H1 (cell line): Measurements from ENCODE around the gene ACLY. TPM values are rescaled to one million over a fixed set of nuclear protein-coding genes. Genes with fewer than 3 reads are reported as not detected.

ENCODE experiments used
- CTCF ChIA-PET: fragments of 300-600 bp; sonication (Branson Sonifier 250); formaldehyde crosslinking; loops from one replicate; lab custom pipeline; 2021; ENCODE audit not compliant: partially characterized antibody; lab: Charles Lee
- POLR2A ChIA-PET: fragments of 300-600 bp; sonication (Branson Sonifier 250); formaldehyde crosslinking; loops from one replicate; lab custom pipeline; 2021; ENCODE audit warnings: inconsistent platforms; ENCODE audit not compliant: partially characterized antibody; lab: Charles Lee
- DNase-seq, 2 experiments: peaks; one replicate each; pipeline versions ENCODE4 v3.0.0 to v3.0.0-alpha.2; 2010 to 2022; ENCODE audit warnings: low spot score in 2 of 2, low read depth in 1 of 2, mixed read lengths in 1 of 2
- FAIRE-seq: peaks from 2 replicates; lab custom pipeline; 2011; peaks lifted over from hg19 to GRCh38; lab: Jason Lieb, UNC
- H2AFZ ChIP-seq: 2 replicates; pipeline ENCODE4 v1.8.1; 2012; ENCODE audit warnings: low read length, inconsistent platforms
- H2AK5ac ChIP-seq: 2 replicates; pipeline ENCODE4 v1.6.1; 2013; ENCODE audit warnings: low read depth, low read length
- H2BK120ac ChIP-seq: replicated peaks from 2 replicates; pipeline ENCODE3; 2013; ENCODE audit warnings: low read depth, low read length, inconsistent platforms
- H2BK12ac ChIP-seq: 2 replicates; pipeline ENCODE4 v1.6.1; 2013; ENCODE audit warnings: low read depth, low read length
- H2BK15ac ChIP-seq: 2 replicates; pipeline ENCODE4 v1.6.1; 2013; ENCODE audit warnings: low read length
- H2BK20ac ChIP-seq: 2 replicates; pipeline ENCODE4 v1.6.1; 2013; ENCODE audit warnings: low read length
- H2BK5ac ChIP-seq: 2 replicates; pipeline ENCODE4 v1.6.1; 2013; ENCODE audit warnings: low read depth, low read length
- H3K14ac ChIP-seq: 2 replicates; pipeline ENCODE4 v1.6.1; 2013; ENCODE audit warnings: inconsistent platforms; ENCODE audit not compliant: insufficient read length
- H3K18ac ChIP-seq: 2 replicates; pipeline ENCODE4 v1.6.1; 2013; ENCODE audit warnings: low read length; ENCODE audit errors: extremely low read depth
- H3K23ac ChIP-seq: 2 replicates; pipeline ENCODE4 v1.6.1; 2013; ENCODE audit warnings: inconsistent platforms; ENCODE audit not compliant: insufficient read length
- H3K23me2 ChIP-seq: 2 replicates; pipeline ENCODE4 v1.6.1; 2013; ENCODE audit warnings: low read depth, low read length
- H3K27ac ChIP-seq: 2 replicates; pipeline ENCODE4 v1.6.1; 2011; ENCODE audit warnings: low read depth, low read length, inconsistent platforms
- H3K27me3 ChIP-seq, 4 experiments: replicated peaks in 1 of 4; 1 replicate in 1 of 4; 2 replicates in 3 of 4; pipeline versions ENCODE4 v1.6.1 to v1.8.1; 2011 to 2013; ENCODE audit warnings: low read length in 3 of 4, mild to moderate bottlenecking in 3 of 4, inconsistent platforms in 2 of 4, mixed read lengths in 2 of 4, moderate library complexity in 1 of 4; ENCODE audit not compliant: control insufficient read depth in 3 of 4, insufficient read depth in 3 of 4; ENCODE audit errors: extremely low read depth in 1 of 4
- H3K36me3 ChIP-seq, 4 experiments: 2 replicates each; pipeline versions ENCODE4 v1.6.1 to v1.8.1; 2011 to 2013; ENCODE audit warnings: mild to moderate bottlenecking in 4 of 4, low read length in 3 of 4, moderate library complexity in 2 of 4, control low read depth in 1 of 4, inconsistent platforms in 1 of 4; ENCODE audit not compliant: insufficient read depth in 4 of 4, control insufficient read depth in 2 of 4
- H3K4ac ChIP-seq: replicated peaks from 2 replicates; pipeline ENCODE3; 2013; ENCODE audit warnings: low read length, low read depth, mixed read lengths, inconsistent platforms; ENCODE audit not compliant: insufficient read length
- H3K4me1 ChIP-seq, 4 experiments: replicated peaks in 1 of 4; 1 replicate in 1 of 4; 2 replicates in 3 of 4; pipeline versions ENCODE4 v1.6.1 to v1.8.1; 2011 to 2013; ENCODE audit warnings: low read length in 3 of 4, inconsistent platforms in 2 of 4, mixed read lengths in 1 of 4; ENCODE audit not compliant: insufficient read depth in 4 of 4, control insufficient read depth in 3 of 4
- H3K4me2 ChIP-seq, 2 experiments: 2 replicates each; pipeline versions ENCODE4 v1.6.1 to v1.8.1; 2011 to 2013; ENCODE audit warnings: low read depth in 2 of 2, low read length in 2 of 2, control low read depth in 1 of 2, inconsistent platforms in 1 of 2, mild to moderate bottlenecking in 1 of 2; ENCODE audit not compliant: insufficient read depth in 1 of 2
- H3K4me3 ChIP-seq, 4 experiments: fragments of 200-600, 300-600 bp in 1 of 4; sonication (generic), shearing (Covaris generic), sonication (Bioruptor Twin) in 1 of 4; 2 replicates each; pipeline versions ENCODE4 v1.5.1 to v1.8.1; 2011 to 2016; ENCODE audit warnings: low read length in 4 of 4, low read depth in 3 of 4, control low read depth in 2 of 4, inconsistent platforms in 2 of 4, mild to moderate bottlenecking in 2 of 4, mixed read lengths in 1 of 4, moderate library complexity in 1 of 4; ENCODE audit not compliant: insufficient read depth in 2 of 4; ENCODE audit errors: extremely low read depth in 1 of 4
- H3K56ac ChIP-seq: replicated peaks from 2 replicates; pipeline ENCODE3; 2013; ENCODE audit warnings: low read depth, mild to moderate bottlenecking, mixed read lengths, low read length, inconsistent platforms; ENCODE audit not compliant: insufficient read length
- H3K79me1 ChIP-seq: 2 replicates; pipeline ENCODE4 v1.6.1; 2013; ENCODE audit warnings: low read depth, low read length, control low read depth
- H3K79me2 ChIP-seq, 2 experiments: 2 replicates each; pipeline versions ENCODE4 v1.6.1 to v1.8.1; 2012 to 2013; ENCODE audit warnings: low read length in 2 of 2, mild to moderate bottlenecking in 2 of 2, inconsistent platforms in 1 of 2; ENCODE audit not compliant: insufficient read depth in 2 of 2, control insufficient read depth in 1 of 2
- H3K9ac ChIP-seq, 4 experiments: replicated peaks in 1 of 4; 1 replicate in 1 of 4; 2 replicates in 3 of 4; pipeline versions ENCODE4 v1.6.1 to v1.8.1; 2011 to 2013; ENCODE audit warnings: low read depth in 3 of 4, low read length in 3 of 4, control low read depth in 2 of 4, mild to moderate bottlenecking in 2 of 4, moderate library complexity in 2 of 4, inconsistent platforms in 1 of 4; ENCODE audit errors: extremely low read depth in 1 of 4
- H3K9me3 ChIP-seq, 2 experiments: 2 replicates each; pipeline versions ENCODE4 v1.6.1 to v1.8.1; 2012 to 2013; ENCODE audit warnings: mild to moderate bottlenecking in 2 of 2, moderate library complexity in 2 of 2, control low read depth in 1 of 2, inconsistent platforms in 1 of 2, low read depth in 1 of 2, low read length in 1 of 2, mixed read lengths in 1 of 2; ENCODE audit not compliant: insufficient read depth in 2 of 2
- H4K20me1 ChIP-seq, 2 experiments: replicated peaks in 1 of 2; 2 replicates each; pipeline versions ENCODE3 to v1.8.1; 2011 to 2013; ENCODE audit warnings: inconsistent platforms in 2 of 2, low read length in 2 of 2, mild to moderate bottlenecking in 1 of 2; ENCODE audit not compliant: insufficient read depth in 2 of 2, control insufficient read depth in 1 of 2
- H4K5ac ChIP-seq: 2 replicates; pipeline ENCODE4 v1.6.1; 2013; ENCODE audit warnings: low read length, low read depth, mixed read lengths, inconsistent platforms; ENCODE audit not compliant: insufficient read length
- H4K8ac ChIP-seq: 2 replicates; pipeline ENCODE4 v1.8.0; 2013; ENCODE audit warnings: mild to moderate bottlenecking, moderate library complexity, low read length, inconsistent platforms; ENCODE audit not compliant: insufficient read depth; ENCODE audit errors: extremely low read depth
- H4K91ac ChIP-seq: replicated peaks from 2 replicates; pipeline ENCODE3; 2013; ENCODE audit warnings: low read length, mixed read lengths, inconsistent platforms; ENCODE audit not compliant: insufficient read length
- CEBPB ChIP-seq: IDR thresholded peaks from 2 replicates; pipeline ENCODE4 v1.6.1; 2012; ENCODE audit warnings: low read depth, low read length
- CHD1 ChIP-seq: IDR thresholded peaks from 2 replicates; pipeline ENCODE4 v1.6.1; 2012; ENCODE audit warnings: low read depth, low read length, improper control_type of control experiment
- KDM1A ChIP-seq: fragments of 200-600, 300-600 bp; sonication (generic); IDR thresholded peaks from 2 replicates; pipeline ENCODE4 v1.7.1; 2016; ENCODE audit warnings: mild to moderate bottlenecking, low read length, borderline replicate concordance
- TEAD4 ChIP-seq: IDR thresholded peaks from 2 replicates; pipeline ENCODE4 v1.6.1; 2012; ENCODE audit warnings: low read depth, low read length, inconsistent platforms, mixed read lengths
- WGBS, 2 experiments: shearing (Covaris generic) in 1 of 2; methylation state at CpG; one replicate each; pipeline versions ENCODE4 v1.1.6 to v1.1.7; 2013 to 2015; ENCODE audit warnings: low lambda C conversion rate in 2 of 2, mixed read lengths in 2 of 2, inconsistent platforms in 1 of 2, low coverage in 1 of 2, missing lambda C conversion rate in 1 of 2; ENCODE audit not compliant: insufficient replicate concordance in 2 of 2, insufficient coverage in 1 of 2, insufficient read length in 1 of 2; ENCODE audit errors: extremely low coverage in 1 of 2, missing lambda C conversion rate in 1 of 2; 5-methylcytosine and 5-hydroxymethylcytosine counted together
- polyA plus RNA-seq, 7 experiments: library from polyadenylated mRNA; depleted of rRNA in 3 of 7; stranded (reverse) in 5 of 7; unstranded in 2 of 7; fragments of >200 nt in 5 of 7; fragments of 200-250 nt in 2 of 7; gene quantifications; 1 replicate in 5 of 7; 2 replicates in 1 of 7; 4 replicates in 1 of 7; pipeline versions ENCODE4 v1.2.1 to v1.2.3, GENCODE V29; 2011 to 2013; ENCODE audit warnings: missing spikeins in 2 of 7, mixed read lengths in 2 of 7
- total RNA-seq: library from RNA; stranded (reverse); fragmentation: NEBNext Ultra II Directional; extraction: Animal tissue kit (Norgen Biotek cat#: 25700); gene quantifications from 2 replicates; pipeline ENCODE4 v1.2.1, GENCODE V29; 2021

Gene ACLY
- total and polyA plus RNA-seq, 2 of the 8 experiments (the other 6 are each of a cell fraction or from before 2014, with no cell fraction given): 167 to 393 TPM

- H3K23ac ChIP-seq: no peak overlapping the region
- H3K27me3 ChIP-seq: no peaks in the 10 kb centered on the region
- H3K9ac ChIP-seq: peak overlapping the region in 1 of 4 experiments; percentile 50; a peak in 2 of 7 replicates
- H2AFZ ChIP-seq: no peak overlapping the region
- H3K4me3 ChIP-seq: peak overlapping the region; percentile 27 to 94 (median 88); a peak in 6 of 8 replicates
- peak overlapping the region; percentile 80 to 93 for H3K4me2 ChIP-seq
- no peak overlapping the region for H3K56ac ChIP-seq
- H3K18ac ChIP-seq: no peak overlapping the region
- peaks cover 2 to 27% of the 10 kb centered on the region in 2 experiments for H4K20me1 ChIP-seq
- ChIA-PET POLR2A (interaction anchor here (0.6 to 4.1 kb wide), 20 partner anchors 13 to 174 kb away, joined by 3 to 26 read pairs (median 5); partner anchors contain the start of genes ACLY, CNP, EIF1 and FKBP10), CTCF (interaction anchor here (0.6 to 1.5 kb wide), 9 partner anchors 21 to 173 kb away, joined by 3 to 5 read pairs (median 3); partner anchors contain the start of genes JUP and KLHL10)
- H3K14ac ChIP-seq: no peak overlapping the region
- peaks cover 0 to 16% (median 12%) of the 10 kb centered on the region in 4 experiments; a peak in 7 of 8 replicates for H3K36me3 ChIP-seq
- no peak for FAIRE-seq
- no peak for TF ChIP-seq TEAD4
- TF ChIP-seq KDM1A: no peak
- TF ChIP-seq CEBPB: no peak
- TF ChIP-seq CHD1: no peak
- no peak overlapping the region for H2AK5ac ChIP-seq
- no peak for DNase-seq
- H3K4me1 ChIP-seq: peaks cover 9 to 25% (median 13%) of the 10 kb centered on the region in 4 experiments
- H3K79me2 ChIP-seq: peaks cover 10 to 58% of the 10 kb centered on the region in 2 experiments
- no peaks in the 10 kb centered on the region for H3K9me3 ChIP-seq
- peaks cover 3% of the 10 kb centered on the region for H3K79me1 ChIP-seq
- H2BK120ac ChIP-seq: no peak overlapping the region
- H4K8ac ChIP-seq: no peak overlapping the region
- WGBS, 2 experiments: 82% methylated on average over 17 of the region's 18 CpGs; no CpG with 5 or more reads in 1 of the 2 experiments
- H4K5ac ChIP-seq: no peak overlapping the region
- no peak overlapping the region for H2BK12ac ChIP-seq
- no peak overlapping the region for H3K27ac ChIP-seq
- H2BK5ac ChIP-seq: no peak overlapping the region
- peaks cover 9% of the 10 kb centered on the region for H3K23me2 ChIP-seq
- no peak overlapping the region for H4K91ac ChIP-seq
- H2BK15ac ChIP-seq: no peak overlapping the region
- no peak overlapping the region for H3K4ac ChIP-seq
- no peak overlapping the region for H2BK20ac ChIP-seq
Measured at GRCh38 chr17:41863074-41863848, 55.5 kb downstream of the ACLY start.
